ENCODE data around the gene NTRK3. TPM values are rescaled to one million over a fixed set of nuclear protein-coding genes. Genes with fewer than 3 reads are reported as not detected.

NTRK3 gene
- total RNA-seq, 1 donor from 2014 or later, result 1.1 TPM

GRCh38 chr15:88238618-88239430, 17.7 kb downstream of the NTRK3 start:
- DNase-seq (ENCODE audit: low read depth, low spot score), result no peak
- Mint-ChIP-seq H3K36me3 (ENCODE audit: low read depth) (no peaks in the 10 kb centered on the region), H3K4me3 (no peak overlapping the region), H3K4me1 (peaks cover 9% of the 10 kb centered on the region), H3K9me3 (no peaks in the 10 kb centered on the region), H3K27me3 (ENCODE audit: low read depth) (no peaks in the 10 kb centered on the region), H3K27ac (ENCODE audit: unreplicated experiment) (peak overlapping the region; percentile 57)
- TF ChIP-seq CTCF (conservative IDR thresholded peaks at IDR 0.05), result no peak

GRCh38 chr15:88234711-88235110, 21.8 kb downstream of the NTRK3 start:
- Mint-ChIP-seq H3K27ac (ENCODE audit: unreplicated experiment) (no peak overlapping the region), H3K9me3 (no peaks in the 10 kb centered on the region), H3K27me3 (ENCODE audit: low read depth) (peaks cover 8% of the 10 kb centered on the region), H3K4me3 (no peak overlapping the region), H3K4me1 (peaks cover 9% of the 10 kb centered on the region), H3K36me3 (ENCODE audit: low read depth) (no peaks in the 10 kb centered on the region)
- TF ChIP-seq CTCF (conservative IDR thresholded peaks at IDR 0.05), result no peak
- DNase-seq (ENCODE audit: low read depth, low spot score), result no peak

- Mint-ChIP-seq H3K36me3 (ENCODE audit: low read depth) (no peaks in the 10 kb centered on the region), H3K9me3 (no peaks in the 10 kb centered on the region), H3K27me3 (ENCODE audit: low read depth) (peaks cover 11% of the 10 kb centered on the region), H3K4me3 (no peak overlapping the region), H3K4me1 (peaks cover 3% of the 10 kb centered on the region), H3K27ac (ENCODE audit: unreplicated experiment) (no peak overlapping the region)
- no peak for DNase-seq (ENCODE audit: low read depth, low spot score)
- no peak for TF ChIP-seq CTCF (conservative IDR thresholded peaks at IDR 0.05)
These were observed 22.6 kb downstream of the NTRK3 start for GRCh38 chr15:88233921-88234320.

- no peak for TF ChIP-seq CTCF (conservative IDR thresholded peaks at IDR 0.05)
- Mint-ChIP-seq H3K4me1 (no peaks in the 10 kb centered on the region), H3K27me3 (ENCODE audit: low read depth) (peaks cover 20% of the 10 kb centered on the region), H3K9me3 (no peaks in the 10 kb centered on the region), H3K4me3 (no peak overlapping the region), H3K27ac (ENCODE audit: unreplicated experiment) (no peak overlapping the region), H3K36me3 (ENCODE audit: low read depth) (no peaks in the 10 kb centered on the region)
- DNase-seq (ENCODE audit: low read depth, low spot score), result no peak
These were observed 23.8 kb downstream of the NTRK3 start for GRCh38 chr15:88232771-88233201.

- DNase-seq (ENCODE audit: low read depth, low spot score), result no peak
- no peaks in the 10 kb centered on the region for H3K9me3 Mint-ChIP-seq
- no peaks in the 10 kb centered on the region for H3K36me3 Mint-ChIP-seq (ENCODE audit: low read depth)
- peaks cover 22% of the 10 kb centered on the region for H3K27me3 Mint-ChIP-seq (ENCODE audit: low read depth)
- no peak overlapping the region for H3K4me3 Mint-ChIP-seq
- TF ChIP-seq CTCF (conservative IDR thresholded peaks at IDR 0.05), result no peak
- H3K4me1 Mint-ChIP-seq, result no peaks in the 10 kb centered on the region
- no peak overlapping the region for H3K27ac Mint-ChIP-seq (ENCODE audit: unreplicated experiment)
These were observed 24.5 kb downstream of the NTRK3 start for GRCh38 chr15:88231909-88232644.
